T-helper 1 cell treated with Interleukin-12 subunit alpha and Interleukin-12 subunit beta and Interleukin-4 antibody, amounts not matched to agents 30 μg/mL and 1 μg/mL, for 36 hours (primary cell): ENCODE measurements around the gene JCAD.
"Not testable (repeated sequence)": the region's sequence is repeated elsewhere in the genome, so short reads cannot be mapped to it uniquely, and the experiment has no call there.

Experiments
- H3K27ac Mint-ChIP-seq: one replicate; pipeline ENCODE4 v1.8.0; 2021; ENCODE audit warnings: mild to moderate bottlenecking, mixed read lengths
- H3K27me3 Mint-ChIP-seq: one replicate; pipeline ENCODE4 v1.8.0; 2021; ENCODE audit warnings: low read depth, mixed read lengths
- H3K36me3 Mint-ChIP-seq: one replicate; pipeline ENCODE4 v1.8.0; 2021; ENCODE audit warnings: low read depth, mixed read lengths
- H3K4me1 Mint-ChIP-seq: one replicate; pipeline ENCODE4 v1.8.0; 2021; ENCODE audit warnings: low read depth, mixed read lengths
- H3K4me3 Mint-ChIP-seq: one replicate; pipeline ENCODE4 v1.8.0; 2021; ENCODE audit warnings: mild to moderate bottlenecking, moderate library complexity, mixed read lengths
- H3K9me3 Mint-ChIP-seq: one replicate; pipeline ENCODE4 v1.8.0; 2021; ENCODE audit warnings: mixed read lengths

The JCAD gene

GRCh38 chr10:30029872-30030256, 29.5 kb downstream of the JCAD start:
- Mint-ChIP-seq H3K27me3 (peaks cover 34% of the 10 kb centered on the region), H3K4me3 (no peak overlapping the region), H3K27ac (no peak overlapping the region), H3K9me3 (no peaks in the 10 kb centered on the region), H3K36me3 (peaks cover 5% of the 10 kb centered on the region), H3K4me1 (peaks cover 57% of the 10 kb centered on the region)

- Mint-ChIP-seq H3K9me3 (no peaks in the 10 kb centered on the region), H3K36me3 (peaks cover 5% of the 10 kb centered on the region), H3K27me3 (peaks cover 30% of the 10 kb centered on the region), H3K27ac (peak overlapping the region; percentile 43), H3K4me1 (peaks cover 52% of the 10 kb centered on the region), H3K4me3 (peak overlapping the region; percentile 35)
These were observed 30.1 kb downstream of the JCAD start for GRCh38 chr10:30029164-30029871.

- Mint-ChIP-seq H3K36me3 (peaks cover 5% of the 10 kb centered on the region), H3K9me3 (no peaks in the 10 kb centered on the region), H3K27me3 (peaks cover 35% of the 10 kb centered on the region), H3K4me3 (no peak overlapping the region), H3K4me1 (peaks cover 50% of the 10 kb centered on the region), H3K27ac (no peak overlapping the region)
These were observed 30.7 kb downstream of the JCAD start for GRCh38 chr10:30028738-30029030.

GRCh38 chr10:30028006-30028737, 31.2 kb downstream of the JCAD start:
- Mint-ChIP-seq H3K36me3 (peaks cover 6% of the 10 kb centered on the region), H3K9me3 (no peaks in the 10 kb centered on the region), H3K4me3 (peak overlapping the region; percentile 72), H3K27me3 (peaks cover 35% of the 10 kb centered on the region), H3K27ac (peak overlapping the region; percentile 73), H3K4me1 (peaks cover 47% of the 10 kb centered on the region)

- Mint-ChIP-seq H3K27ac (peak overlapping the region; percentile 93), H3K9me3 (no peaks in the 10 kb centered on the region), H3K4me1 (peaks cover 40% of the 10 kb centered on the region), H3K4me3 (peak overlapping the region; percentile 72), H3K36me3 (peaks cover 6% of the 10 kb centered on the region), H3K27me3 (peaks cover 31% of the 10 kb centered on the region)
These were observed 32.1 kb downstream of the JCAD start for GRCh38 chr10:30027057-30028005.

GRCh38 chr10:30026578-30026977, 32.8 kb downstream of the JCAD start:
- no peaks in the 10 kb centered on the region for H3K9me3 Mint-ChIP-seq
- H3K4me1 Mint-ChIP-seq: peaks cover 38% of the 10 kb centered on the region
- peak overlapping the region; percentile 93 for H3K27ac Mint-ChIP-seq

GRCh38 chr10:30026080-30026479, 33.3 kb downstream of the JCAD start:
- Mint-ChIP-seq H3K36me3 (peaks cover 8% of the 10 kb centered on the region), H3K4me1 (peaks cover 38% of the 10 kb centered on the region), H3K9me3 (no peaks in the 10 kb centered on the region), H3K4me3 (no peak overlapping the region), H3K27ac (no peak overlapping the region), H3K27me3 (peaks cover 40% of the 10 kb centered on the region)

More at GRCh38 chr10:30026578-30026977, 32.8 kb downstream of the JCAD start:
- Mint-ChIP-seq H3K36me3 (peaks cover 8% of the 10 kb centered on the region), H3K4me3 (peak overlapping the region; percentile 72), H3K27me3 (peaks cover 37% of the 10 kb centered on the region)

- not testable (repeated sequence) for H3K9me3 Mint-ChIP-seq, H3K36me3 Mint-ChIP-seq, H3K27ac Mint-ChIP-seq, H3K4me3 Mint-ChIP-seq
- Mint-ChIP-seq H3K4me1 (peaks cover 38% of the 10 kb centered on the region), H3K27me3 (peaks cover 41% of the 10 kb centered on the region)
These were observed 34.0 kb downstream of the JCAD start for GRCh38 chr10:30025428-30025827.

GRCh38 chr10:30022590-30022989, 36.8 kb downstream of the JCAD start:
- H3K9me3 Mint-ChIP-seq: no peaks in the 10 kb centered on the region
- peaks cover 5% of the 10 kb centered on the region for H3K36me3 Mint-ChIP-seq
- no peak overlapping the region for H3K27ac Mint-ChIP-seq
- H3K27me3 Mint-ChIP-seq: peaks cover 55% of the 10 kb centered on the region
- H3K4me1 Mint-ChIP-seq: peaks cover 30% of the 10 kb centered on the region
- no peak overlapping the region for H3K4me3 Mint-ChIP-seq

GRCh38 chr10:30019468-30019867, 39.9 kb downstream of the JCAD start:
- Mint-ChIP-seq H3K4me1 (peaks cover 21% of the 10 kb centered on the region), H3K4me3 (no peak overlapping the region), H3K27ac (no peak overlapping the region), H3K36me3 (peaks cover 3% of the 10 kb centered on the region), H3K9me3 (no peaks in the 10 kb centered on the region), H3K27me3 (peaks cover 70% of the 10 kb centered on the region)

- peaks cover 3% of the 10 kb centered on the region for H3K36me3 Mint-ChIP-seq
- H3K9me3 Mint-ChIP-seq: no peaks in the 10 kb centered on the region
- H3K27ac Mint-ChIP-seq: no peak overlapping the region
- peaks cover 67% of the 10 kb centered on the region for H3K27me3 Mint-ChIP-seq
- peaks cover 25% of the 10 kb centered on the region for H3K4me1 Mint-ChIP-seq
- no peak overlapping the region for H3K4me3 Mint-ChIP-seq
These were observed 40.9 kb downstream of the JCAD start for GRCh38 chr10:30018496-30018895.

- Mint-ChIP-seq H3K27me3 (peaks cover 64% of the 10 kb centered on the region), H3K4me3 (no peak overlapping the region), H3K27ac (no peak overlapping the region), H3K36me3 (peaks cover 2% of the 10 kb centered on the region), H3K9me3 (no peaks in the 10 kb centered on the region), H3K4me1 (peaks cover 24% of the 10 kb centered on the region)
These were observed 41.4 kb downstream of the JCAD start for GRCh38 chr10:30017966-30018365.

- H3K27me3 Mint-ChIP-seq: peaks cover 64% of the 10 kb centered on the region
- peaks cover 24% of the 10 kb centered on the region for H3K4me1 Mint-ChIP-seq
- H3K9me3 Mint-ChIP-seq: no peaks in the 10 kb centered on the region
- peaks cover 2% of the 10 kb centered on the region for H3K36me3 Mint-ChIP-seq
- H3K27ac Mint-ChIP-seq: no peak overlapping the region
- no peak overlapping the region for H3K4me3 Mint-ChIP-seq
These were observed 41.8 kb downstream of the JCAD start for GRCh38 chr10:30017556-30017955.

GRCh38 chr10:30014511-30014910, 44.9 kb downstream of the JCAD start:
- no peak overlapping the region for H3K4me3 Mint-ChIP-seq
- no peak overlapping the region for H3K27ac Mint-ChIP-seq
- peaks cover 43% of the 10 kb centered on the region for H3K27me3 Mint-ChIP-seq
- H3K9me3 Mint-ChIP-seq: no peaks in the 10 kb centered on the region
- H3K36me3 Mint-ChIP-seq: no peaks in the 10 kb centered on the region
- H3K4me1 Mint-ChIP-seq: peaks cover 21% of the 10 kb centered on the region
